K562 (cell line): Measurements from ENCODE around the gene SLC16A10. TPM values are rescaled to one million over a fixed set of nuclear protein-coding genes. Genes with fewer than 3 reads are reported as not detected.

ENCODE experiments used
- ATAC-seq: fragments of 200-7000 bp; cut with Tn5 transposase; 3 replicates; pipeline ENCODE4 v1.9.1; 2020; ENCODE audit warnings: moderate library complexity
- BruUV-seq: library from RNA; stranded (reverse); fragments of 400-500 nt; replicated peaks from 2 replicates; lab custom pipeline; 2021; lab: Mats Ljungman, UMichigan
- CTCF ChIA-PET: fragments of 300-600 bp; formaldehyde crosslinking; extraction: SDS; loops from one replicate; lab custom pipeline; 2021; ENCODE audit warnings: low intra/inter-chr PET ratio; lab: Yijun Ruan, JAX
- POLR2A ChIA-PET: fragments of 300-600, 350-650 bp; sonication (Branson Sonifier 250); formaldehyde crosslinking; extraction: SDS; loops from one replicate; lab custom pipeline; 2021; ENCODE audit warnings: antibody characterized with exemption, inconsistent platforms; lab: Yijun Ruan, JAX
- DNase-seq, 4 experiments: peaks; one replicate each; pipeline versions ENCODE4 v3.0.0 to v3.0.0-alpha.2; 2011 to 2018; ENCODE audit warnings: low spot score in 3 of 4, mixed read lengths in 3 of 4; ENCODE audit errors: extremely low read depth in 1 of 4
- FAIRE-seq: peaks from 2 replicates; lab custom pipeline; 2011; peaks lifted over from hg19 to GRCh38; lab: Jason Lieb, UNC
- H2AFZ ChIP-seq: 2 replicates; pipeline ENCODE4 v1.6.0; 2011; ENCODE audit warnings: low read depth, low read length, control low read depth, inconsistent platforms
- H3K27ac ChIP-seq: fragments of 200-600 bp; 3 replicates; pipeline ENCODE4 v1.8.0; 2011; ENCODE audit warnings: low read depth, mild to moderate bottlenecking, control low read depth, inconsistent platforms, low read length, moderate library complexity, mixed read lengths; ENCODE audit errors: extremely low read depth
- H3K27me3 ChIP-seq, 2 experiments: fragments of 300-600 bp in 1 of 2; 2 replicates in 1 of 2; 3 replicates in 1 of 2; pipeline versions ENCODE4 v1.6.0 to v1.8.0; 2011; ENCODE audit warnings: inconsistent platforms in 2 of 2, low read length in 2 of 2, mild to moderate bottlenecking in 1 of 2, mixed read lengths in 1 of 2, moderate library complexity in 1 of 2; ENCODE audit not compliant: control insufficient read depth in 2 of 2, insufficient read depth in 2 of 2
- H3K36me3 ChIP-seq: fragments of 300-600 bp; 3 replicates; pipeline ENCODE4 v1.8.0; 2011; ENCODE audit warnings: mild to moderate bottlenecking, low read length, inconsistent platforms; ENCODE audit not compliant: control insufficient read depth, insufficient read depth
- H3K4me1 ChIP-seq, 2 experiments: fragments of 200-600 bp in 1 of 2; replicated peaks in 1 of 2; 2 replicates in 1 of 2; 3 replicates in 1 of 2; pipeline versions ENCODE4 v1.5.1 to v1.8.0; 2011; ENCODE audit warnings: inconsistent platforms in 2 of 2, low read length in 2 of 2, mild to moderate bottlenecking in 1 of 2, mixed read lengths in 1 of 2, moderate library complexity in 1 of 2; ENCODE audit not compliant: control insufficient read depth in 2 of 2, insufficient read depth in 2 of 2
- H3K4me2 ChIP-seq: 2 replicates; pipeline ENCODE4 v1.6.1; 2011; ENCODE audit warnings: low read length, control low read depth, inconsistent platforms, mixed read lengths; ENCODE audit not compliant: insufficient read depth
- H3K4me3 ChIP-seq: fragments of 200-600 bp; sonication (generic), shearing (Covaris generic); 2 replicates; pipeline ENCODE4 v1.5.1; 2016; ENCODE audit warnings: control low read depth, inconsistent platforms
- H3K79me2 ChIP-seq: fragments of 200-600 bp; 3 replicates; pipeline ENCODE4 v1.8.0; 2011; ENCODE audit warnings: low read length, inconsistent platforms; ENCODE audit not compliant: control insufficient read depth, insufficient read depth
- H3K9ac ChIP-seq, 2 experiments: 2 replicates each; pipeline versions ENCODE4 v1.6.0 to v1.6.1; 2011; ENCODE audit warnings: low read depth in 2 of 2, low read length in 2 of 2, control low read depth in 1 of 2, inconsistent platforms in 1 of 2, mild to moderate bottlenecking in 1 of 2, mixed read lengths in 1 of 2; ENCODE audit not compliant: insufficient read depth in 1 of 2
- H3K9me1 ChIP-seq: one replicate; pipeline ENCODE4 v1.6.0; 2011; ENCODE audit warnings: inconsistent platforms, mild to moderate bottlenecking, low read length, moderate library complexity; ENCODE audit not compliant: control insufficient read depth, insufficient read depth
- H3K9me3 ChIP-seq: replicated peaks from 2 replicates; pipeline ENCODE4 v1.5.1; 2011; ENCODE audit warnings: low read depth, low read length, inconsistent platforms; ENCODE audit not compliant: control insufficient read depth, insufficient read depth
- H4K20me1 ChIP-seq: replicated peaks from 2 replicates; pipeline ENCODE4 v1.6.1; 2011; ENCODE audit warnings: low read length, inconsistent platforms, mixed read lengths; ENCODE audit not compliant: control insufficient read depth, insufficient read depth
- ARID1B ChIP-seq: fragments of 450-650 bp; IDR thresholded peaks from 2 replicates; pipeline ENCODE4 v1.6.1; 2016; ENCODE audit warnings: antibody characterized with exemption, mild to moderate bottlenecking, inconsistent platforms
- ETV6 ChIP-seq, 3 experiments: fragments of 150-350 bp in 1 of 3; sonication (generic) in 1 of 3; formaldehyde crosslinking in 1 of 3; IDR thresholded peaks; 2 replicates each; pipeline versions ENCODE4 v1.6.1 to v1.8.0; 2014 to 2022; ENCODE audit warnings: borderline replicate concordance in 2 of 3, low read depth in 2 of 3, antibody characterized with exemption in 1 of 3, low read length in 1 of 3, mild to moderate bottlenecking in 1 of 3, missing genetic modification reagents in 1 of 3
- HDAC1 ChIP-seq, 2 experiments: fragments of 450-650 bp; IDR thresholded peaks; 2 replicates each; pipeline ENCODE4 v1.6.1; 2016 to 2017; ENCODE audit warnings: inconsistent platforms in 1 of 2, mild to moderate bottlenecking in 1 of 2, moderate library complexity in 1 of 2
- KAT2B ChIP-seq: IDR thresholded peaks from one replicate; pipeline ENCODE4 v1.6.1; 2012; ENCODE audit warnings: low read depth, mild to moderate bottlenecking, control low read depth, inconsistent platforms, low read length, moderate library complexity
- POU5F1 ChIP-seq: fragments of 150-350 bp; IDR thresholded peaks from 2 replicates; pipeline ENCODE4 v1.6.1; 2014; ENCODE audit warnings: borderline replicate concordance, low read length, low read depth, mild to moderate bottlenecking; ENCODE audit not compliant: partially characterized antibody
- RAD21 ChIP-seq, 2 experiments: fragments of 250-450 bp in 1 of 2; fragments of 450-650 bp in 1 of 2; sonication (Bioruptor Pico) in 1 of 2; formaldehyde crosslinking in 1 of 2; IDR thresholded peaks in 1 of 2; conservative IDR thresholded peaks in 1 of 2; 2 replicates each; pipeline versions ENCODE4 v1.4.0 to v1.8.0; 2020 to 2022; ENCODE audit warnings: mild to moderate bottlenecking in 2 of 2, moderate library complexity in 1 of 2
- TGIF2 ChIP-seq: sonication (generic); formaldehyde crosslinking; IDR thresholded peaks from 2 replicates; pipeline ENCODE4 v1.8.1; 2022; ENCODE audit warnings: mild to moderate bottlenecking, missing genetic modification reagents, moderate library complexity
- THRAP3 ChIP-seq: fragments of 450-650 bp; IDR thresholded peaks from 2 replicates; pipeline ENCODE4 v1.6.1; 2016; ENCODE audit warnings: mild to moderate bottlenecking, inconsistent platforms, borderline replicate concordance
- WGBS: fragments of 100-300 bp; shearing (Covaris generic); methylation state at CpG from one replicate; pipeline ENCODE4 v1.1.6; 2016; ENCODE audit warnings: low coverage, mixed read lengths; ENCODE audit not compliant: insufficient coverage; ENCODE audit errors: missing lambda C conversion rate; 5-methylcytosine and 5-hydroxymethylcytosine counted together
- in situ Hi-C: fragments of 300-500 bp; cut with MboI; formaldehyde crosslinking; loops from 4 replicates; pipeline ENCODE4 v1.15.0; 2018; ENCODE audit warnings: inconsistent platforms, mixed read lengths
- intact Hi-C: fragments of 100-400 bp; cut with micrococcal nuclease; formaldehyde crosslinking; loops from 2 replicates; pipeline ENCODE4 v1.14.2; 2022
- polyA plus RNA-seq, 8 experiments: library from polyadenylated mRNA; depleted of rRNA in 4 of 8; stranded (reverse) in 5 of 8; unstranded in 3 of 8; fragments of >200 nt; fragmentation: Nextera tagmentation in 2 of 8; fragmentation: Illumina TruSeq in 1 of 8; extraction: Ambion mirVana in 2 of 8; extraction: Trizol in 1 of 8; gene quantifications; 2 replicates each; pipeline versions ENCODE4 v1.2.1 to v1.2.3, GENCODE V29; 2011 to 2014; ENCODE audit warnings: inconsistent platforms in 1 of 8, missing spikeins in 1 of 8
- total RNA-seq, 7 experiments: library from RNA; depleted of rRNA in 6 of 7; stranded (reverse); fragments of >200 nt in 6 of 7; fragmentation: Illumina TruSeq in 2 of 7; extraction: Trizol in 2 of 7; gene quantifications; 2 replicates each; pipeline versions ENCODE4 v1.2.1 to v1.2.3, GENCODE V29; 2011 to 2021; ENCODE audit warnings: low replicate concordance in 1 of 7
- TF ChIP-seq, protein P1 (sequence below): fragments of 250-450 bp; sonication (Bioruptor Pico); IDR thresholded peaks from 2 replicates; pipeline ENCODE4 v1.9.0; 2021; ENCODE audit warnings: mild to moderate bottlenecking, inconsistent platforms

SLC16A10 gene
- total and polyA plus RNA-seq, 9 of the 15 experiments (the other 6 are each of a cell fraction or from before 2014, with no cell fraction given) = 0.02 to 0.54 (median 0.24) TPM; not detected in 4

DNA sequence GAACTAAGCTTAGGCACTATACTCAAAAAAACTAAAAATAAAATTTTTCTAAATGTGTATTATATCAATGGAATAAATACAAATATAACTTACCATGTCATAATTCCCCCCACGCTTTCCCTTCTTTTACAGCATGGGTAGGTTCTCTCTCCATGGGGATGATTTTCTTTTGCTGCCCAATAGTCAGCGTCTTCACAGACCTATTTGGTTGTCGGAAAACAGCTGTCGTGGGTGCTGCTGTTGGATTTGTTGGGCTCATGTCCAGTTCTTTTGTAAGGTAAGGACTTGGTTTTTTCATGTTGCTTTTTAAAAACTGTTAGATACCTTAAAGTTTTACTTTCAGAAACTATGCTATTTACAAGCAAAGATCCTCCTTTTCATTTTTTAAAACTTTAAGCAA is 85.3 kb downstream of the SLC16A10 start:
- ChIA-PET POLR2A (no interaction called here), CTCF (no interaction called here)
- DNase-seq = no peak
- Histone ChIP-seq H3K79me2 (no peaks in the 10 kb centered on the region), H3K36me3 (no peaks in the 10 kb centered on the region), H3K4me3 (no peak overlapping the region), H3K27me3 (peaks cover 7 to 9% of the 10 kb centered on the region in 2 experiments; a peak in 4 of 5 replicates), H3K9me3 (no peaks in the 10 kb centered on the region), H2AFZ (no peak overlapping the region), H3K9ac (no peak overlapping the region), H3K9me1 (no peaks in the 10 kb centered on the region), H3K4me2 (no peak overlapping the region), H4K20me1 (no peaks in the 10 kb centered on the region), H3K27ac (no peak overlapping the region), H3K4me1 (no peaks in the 10 kb centered on the region)
- in situ Hi-C loops (no loop called here), intact Hi-C loops (no loop called here)
- no TSS peak for BruUV-seq
- no peak for FAIRE-seq
- 2% methylated on average over 4 of the region's 4 CpGs for WGBS
- ATAC-seq = no peak
- TF ChIP-seq THRAP3 = no peak
- TF ChIP-seq ETV6 (IDR thresholded peaks at IDR 0.05; ENCODE audit: borderline replicate concordance in 1 of 2, low read depth in 2 of 2, low read length in 1 of 2) = no peak
- TF ChIP-seq ETV6 (CRISPR knock-in tag; IDR thresholded peaks at IDR 0.05; ENCODE audit: borderline replicate concordance) = no peak
- no peak for TF ChIP-seq RAD21 (CRISPR knock-in tag; conservative IDR thresholded peaks at IDR 0.05 in 1 of 2, IDR thresholded peaks at IDR 0.05 in 1 of 2)
- TF ChIP-seq POU5F1 = no peak
- TF ChIP-seq TGIF2 (CRISPR knock-in tag) = no peak
- TF ChIP-seq KAT2B = no peak
- TF ChIP-seq ARID1B = no peak
- TF ChIP-seq HDAC1 (IDR thresholded peaks at IDR 0.05) = no peak
- TF ChIP-seq, protein P1, sequence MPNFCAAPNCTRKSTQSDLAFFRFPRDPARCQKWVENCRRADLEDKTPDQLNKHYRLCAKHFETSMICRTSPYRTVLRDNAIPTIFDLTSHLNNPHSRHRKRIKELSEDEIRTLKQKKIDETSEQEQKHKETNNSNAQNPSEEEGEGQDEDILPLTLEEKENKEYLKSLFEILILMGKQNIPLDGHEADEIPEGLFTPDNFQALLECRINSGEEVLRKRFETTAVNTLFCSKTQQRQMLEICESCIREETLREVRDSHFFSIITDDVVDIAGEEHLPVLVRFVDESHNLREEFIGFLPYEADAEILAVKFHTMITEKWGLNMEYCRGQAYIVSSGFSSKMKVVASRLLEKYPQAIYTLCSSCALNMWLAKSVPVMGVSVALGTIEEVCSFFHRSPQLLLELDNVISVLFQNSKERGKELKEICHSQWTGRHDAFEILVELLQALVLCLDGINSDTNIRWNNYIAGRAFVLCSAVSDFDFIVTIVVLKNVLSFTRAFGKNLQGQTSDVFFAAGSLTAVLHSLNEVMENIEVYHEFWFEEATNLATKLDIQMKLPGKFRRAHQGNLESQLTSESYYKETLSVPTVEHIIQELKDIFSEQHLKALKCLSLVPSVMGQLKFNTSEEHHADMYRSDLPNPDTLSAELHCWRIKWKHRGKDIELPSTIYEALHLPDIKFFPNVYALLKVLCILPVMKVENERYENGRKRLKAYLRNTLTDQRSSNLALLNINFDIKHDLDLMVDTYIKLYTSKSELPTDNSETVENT (CRISPR knock-in tag) = no peak
